GM19397 (cell line): ENCODE measurements around the gene DISC1.

Source experiments
- ATAC-seq: cut with Tn5 transposase; IDR thresholded peaks from one replicate; pipeline ENCODE4 v1.9.1; 2021; ENCODE audit warnings: mild to moderate bottlenecking, moderate library complexity; ENCODE audit not compliant: unreplicated experiment

Gene DISC1

DNA sequence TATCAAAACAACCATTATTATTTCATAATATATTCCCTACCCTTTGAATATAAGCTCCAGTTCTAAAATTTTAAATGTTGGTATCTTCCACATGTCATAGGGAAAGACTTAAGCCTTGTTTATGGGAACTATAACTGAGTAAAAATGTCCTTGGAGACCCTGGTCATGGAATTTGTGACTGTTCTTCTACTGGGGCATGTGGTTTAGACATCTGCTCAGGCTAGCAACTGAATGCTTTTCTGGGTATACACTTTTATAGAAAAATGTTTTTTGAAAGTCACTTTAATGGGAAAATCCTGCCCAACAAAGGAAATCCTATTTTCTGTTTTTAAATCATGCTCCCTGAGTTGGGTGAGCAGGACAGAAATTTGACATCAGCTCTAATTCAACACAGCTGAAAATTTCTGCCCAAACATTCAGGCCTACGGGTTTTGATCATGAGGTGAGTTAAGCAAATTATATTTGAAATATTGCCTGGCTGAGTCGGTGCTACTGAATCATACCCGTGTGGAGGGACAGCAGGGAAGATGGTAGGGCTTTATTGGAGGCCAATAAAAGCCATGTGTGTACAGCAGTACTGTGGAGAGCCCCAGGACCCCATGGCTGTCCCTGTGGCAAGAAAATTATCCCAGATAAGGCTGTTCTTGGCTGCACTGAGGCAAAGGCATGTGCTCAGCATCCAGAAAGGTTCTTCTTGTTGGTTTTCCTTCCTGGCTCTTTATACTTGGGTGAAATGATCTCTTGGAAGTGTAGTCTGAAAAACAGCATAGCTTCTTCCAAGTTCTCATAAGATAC, 391.8 kb downstream of the DISC1 start:
- no peak for ATAC-seq

DNA sequence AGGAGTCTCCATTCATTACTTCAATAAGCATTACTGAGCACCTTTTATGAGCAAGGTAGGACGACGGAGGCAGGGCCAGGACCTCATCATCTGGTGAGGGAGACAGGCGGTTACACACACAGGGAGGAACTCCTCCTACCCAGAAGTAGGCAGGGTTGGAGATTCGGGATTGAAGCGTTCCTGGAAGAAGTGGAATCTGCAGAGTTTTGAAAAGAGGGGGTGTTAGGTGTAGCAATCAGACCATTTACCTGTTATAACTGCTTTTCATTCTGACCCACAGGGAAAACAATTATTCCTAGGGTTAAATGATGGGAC, 392.4 kb downstream of the DISC1 start:
- no peak for ATAC-seq

DNA sequence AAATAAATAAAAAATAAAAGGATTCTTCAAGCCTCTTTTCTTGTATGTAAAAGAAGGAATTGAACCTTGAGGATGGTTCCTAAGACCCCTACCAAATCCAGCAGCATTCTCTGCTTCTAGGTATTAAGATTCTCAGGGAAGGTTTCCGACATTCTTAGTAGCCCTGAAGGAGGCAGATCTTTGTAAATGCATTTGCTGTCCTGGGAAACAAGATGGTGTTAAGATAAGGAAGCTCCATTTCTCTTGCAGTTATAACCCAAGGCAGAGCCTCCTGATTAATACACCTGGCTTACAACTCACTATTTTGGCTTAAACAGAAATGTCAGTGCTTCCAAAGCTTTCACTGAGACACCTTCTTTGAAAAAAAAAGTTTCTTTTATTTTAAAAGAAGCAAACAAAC, 393.8 kb downstream of the DISC1 start:
- no peak for ATAC-seq

DNA sequence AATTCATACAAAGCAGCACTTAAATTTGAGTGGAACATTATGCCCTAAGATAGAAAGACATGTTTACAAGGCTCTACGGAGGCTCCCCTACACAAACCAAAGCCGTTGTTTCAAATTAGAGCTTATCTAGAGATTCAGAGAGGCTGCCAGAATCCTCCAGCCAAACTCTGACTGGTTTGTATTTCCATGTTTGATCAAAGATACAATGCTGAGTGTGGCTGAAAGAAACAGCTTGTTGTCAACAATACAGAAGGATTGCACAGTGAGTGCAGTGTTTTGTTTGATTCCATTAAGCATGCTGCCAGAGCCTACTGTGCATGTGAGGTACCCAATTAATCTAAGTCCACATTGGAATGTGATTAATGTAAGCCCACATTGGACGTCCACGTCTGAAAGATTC, 402.7 kb downstream of the DISC1 start:
- no peak for ATAC-seq

DNA sequence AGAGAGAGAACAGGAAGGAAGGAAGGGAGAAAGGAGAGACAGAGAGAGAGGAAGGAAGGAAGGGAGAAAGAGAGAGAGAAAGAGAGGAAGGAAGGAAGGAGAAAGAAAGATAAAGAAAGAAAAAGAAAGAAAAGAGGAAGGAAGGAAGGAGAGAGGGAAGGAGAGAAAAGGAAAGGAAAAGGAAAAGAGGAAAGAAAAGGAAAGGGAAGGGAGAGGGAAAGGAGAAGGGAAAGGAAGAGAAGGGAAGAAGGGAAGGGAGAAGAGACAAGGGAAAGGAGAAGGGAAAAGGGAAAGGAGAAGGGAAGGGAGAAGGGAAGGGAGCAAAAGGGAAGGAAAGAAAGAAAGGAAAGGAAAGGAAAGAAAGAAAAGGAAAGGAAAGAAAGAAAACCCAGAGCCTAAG, 404.6 kb downstream of the DISC1 start:
- ATAC-seq, result no peak

DNA sequence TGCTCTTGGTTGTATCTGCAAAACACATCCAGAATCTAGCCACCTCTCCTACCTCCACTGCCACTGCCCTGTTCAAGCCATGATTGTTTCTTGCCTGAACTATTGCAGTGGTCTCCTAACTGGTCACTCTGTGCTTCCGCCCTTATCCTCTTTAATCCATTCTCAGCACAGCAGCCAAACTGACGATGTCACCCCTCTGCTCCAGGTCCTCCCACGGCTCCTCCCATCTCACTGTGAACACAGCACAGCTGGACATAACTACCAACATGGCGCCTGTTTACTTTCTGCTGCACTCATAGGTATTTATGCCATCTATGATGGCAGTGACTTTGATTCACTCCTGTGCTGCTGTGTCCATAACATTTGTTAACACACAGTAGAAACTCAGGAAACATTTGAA, 406.7 kb downstream of the DISC1 start:
- no peak for ATAC-seq

DNA sequence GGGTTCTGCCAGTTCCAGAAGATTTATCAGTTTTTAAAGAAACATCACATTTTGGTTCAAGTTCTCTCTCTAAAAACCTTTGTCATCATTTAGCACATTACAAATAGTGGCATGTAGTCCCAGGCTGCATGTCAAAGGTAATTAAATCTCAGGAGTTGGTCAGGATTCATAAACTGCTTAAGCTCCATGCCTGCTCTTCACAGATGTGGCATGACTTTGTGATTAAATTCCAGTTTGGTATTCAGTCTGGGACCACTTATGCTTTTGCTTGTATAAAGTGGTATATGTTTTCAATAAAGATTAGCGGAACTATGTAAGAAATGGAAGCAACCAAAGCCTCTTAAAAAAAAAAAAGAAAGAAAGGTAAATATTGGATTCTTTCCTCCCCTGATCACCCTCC, 408.0 kb downstream of the DISC1 start:
- ATAC-seq, result no peak

DNA sequence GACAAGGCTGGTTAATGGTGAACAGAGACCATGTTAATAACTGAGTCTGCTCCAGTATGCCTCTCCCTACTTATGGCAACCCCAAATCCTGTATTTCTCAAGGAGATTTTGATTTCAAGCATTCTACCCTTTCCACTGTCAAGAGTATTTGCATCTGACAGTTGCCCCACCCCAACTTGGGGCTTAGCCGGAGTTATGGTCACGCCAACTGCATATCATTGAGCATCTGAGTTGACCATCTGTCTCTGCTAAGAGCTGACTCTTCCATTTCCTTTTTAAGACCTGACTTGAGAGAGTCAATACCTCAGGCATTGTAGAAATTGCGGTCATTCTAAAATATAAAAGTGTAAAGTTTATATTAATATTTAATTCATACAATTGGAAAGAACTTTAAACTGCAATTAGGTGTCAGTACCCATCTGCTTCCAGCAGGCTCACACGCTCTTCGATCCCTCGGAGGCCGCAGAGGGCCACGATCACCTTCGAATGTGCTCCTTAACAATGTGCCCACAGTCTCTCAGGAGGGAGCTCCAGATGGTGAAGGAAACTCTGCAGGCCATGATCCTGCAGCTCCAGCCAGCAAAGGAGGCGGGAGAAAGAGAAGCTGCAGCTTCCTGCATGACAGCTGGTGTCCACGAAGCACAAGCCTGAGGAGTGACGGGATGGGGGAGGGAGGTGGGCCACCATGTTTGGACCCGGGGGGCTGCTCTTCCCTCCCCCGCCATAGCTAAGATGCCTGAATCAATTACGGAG, 409.8 kb downstream of the DISC1 start:
- no peak for ATAC-seq

DNA sequence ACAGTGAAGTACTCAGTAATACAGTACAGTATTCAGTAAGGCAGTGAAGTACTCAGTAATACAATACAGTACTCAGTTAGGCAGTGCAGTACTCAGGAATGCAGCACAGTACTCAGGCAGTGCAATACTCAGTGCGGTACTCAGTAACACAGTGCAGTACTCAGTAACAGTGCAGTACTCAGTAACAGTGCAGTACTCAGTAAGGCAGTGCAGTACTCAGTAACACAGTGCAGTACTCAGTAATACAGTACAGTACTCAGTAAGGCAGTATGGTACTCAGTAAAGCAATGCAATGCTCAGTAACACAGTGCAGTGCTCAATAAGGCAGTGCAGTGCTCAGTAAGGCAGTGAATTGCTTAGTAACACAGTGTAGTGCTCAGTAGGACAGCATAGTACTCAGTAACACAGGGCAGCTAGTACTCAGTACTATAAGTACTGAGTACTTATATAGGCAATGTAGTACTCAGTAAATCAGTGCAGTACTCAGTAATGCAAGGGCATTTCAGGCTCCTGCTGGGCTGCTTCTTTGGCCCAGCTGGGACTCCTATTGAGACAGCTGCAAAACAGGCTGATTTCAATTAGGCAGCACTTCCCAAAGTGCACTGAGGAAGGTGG, 411.3 kb downstream of the DISC1 start:
- no peak for ATAC-seq

DNA sequence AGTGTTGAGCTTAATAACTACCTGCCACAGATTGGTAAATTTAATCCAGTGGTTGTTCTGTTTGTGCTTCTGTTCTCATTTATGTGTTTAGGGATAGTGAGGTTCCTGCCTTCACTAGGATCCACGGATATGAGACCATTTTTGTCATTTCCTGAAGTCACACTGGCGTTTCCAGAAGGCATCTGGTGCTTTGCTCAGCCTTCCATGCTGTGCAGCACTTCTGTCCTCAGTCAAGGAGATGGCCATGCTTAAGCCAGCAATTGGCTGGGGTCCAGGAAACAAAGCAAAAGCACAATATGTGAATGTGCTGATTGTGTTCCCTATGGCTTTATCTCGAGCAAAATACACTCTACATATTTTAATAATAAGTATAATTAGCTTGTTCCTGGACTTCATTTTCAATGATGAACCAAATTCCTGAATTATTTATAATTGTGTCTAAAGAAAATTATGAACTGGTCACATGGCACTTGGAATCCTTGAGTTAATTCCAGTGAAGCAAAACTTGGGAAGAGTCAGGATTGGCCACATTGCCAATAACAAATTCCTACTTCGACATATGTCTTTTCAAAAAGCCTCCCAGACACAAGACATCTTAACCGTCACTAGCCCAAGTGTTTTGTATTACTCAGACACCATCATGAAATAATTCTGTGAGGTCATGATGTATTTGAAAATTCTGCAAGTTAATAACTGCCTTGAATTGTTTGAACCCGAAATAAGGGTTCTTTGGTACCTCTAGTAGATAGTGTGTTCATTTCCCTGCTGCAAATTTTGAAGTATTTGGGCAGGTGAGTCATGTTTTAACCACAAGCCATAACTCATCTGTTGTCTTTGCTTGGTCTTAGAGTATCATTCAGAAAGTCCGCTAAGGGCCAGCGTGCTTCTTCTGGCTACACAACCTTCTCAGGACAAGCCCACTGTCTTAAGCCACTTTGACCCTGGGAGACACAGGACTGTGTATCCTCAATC, 412.4 kb downstream of the DISC1 start:
- no peak for ATAC-seq

DNA sequence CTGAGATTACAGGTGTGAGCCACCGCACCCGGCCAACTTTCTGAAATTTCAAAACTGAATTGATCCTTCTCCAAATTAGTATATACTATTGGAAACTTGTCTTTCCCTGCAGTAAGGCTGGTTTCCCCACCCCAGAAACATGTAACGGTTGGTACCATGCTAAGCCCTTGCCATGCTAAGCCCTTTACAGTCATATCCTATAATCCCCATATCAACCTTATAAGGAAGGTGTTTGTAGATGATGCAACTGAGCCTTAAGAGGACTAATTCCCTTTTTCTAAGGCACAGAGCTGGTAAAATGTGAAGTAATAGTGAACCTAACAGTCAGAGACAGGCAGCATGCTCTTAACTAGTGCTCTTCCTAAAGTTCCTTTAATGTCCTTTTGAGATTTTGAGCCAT, 413.7 kb downstream of the DISC1 start:
- ATAC-seq, result no peak

DNA sequence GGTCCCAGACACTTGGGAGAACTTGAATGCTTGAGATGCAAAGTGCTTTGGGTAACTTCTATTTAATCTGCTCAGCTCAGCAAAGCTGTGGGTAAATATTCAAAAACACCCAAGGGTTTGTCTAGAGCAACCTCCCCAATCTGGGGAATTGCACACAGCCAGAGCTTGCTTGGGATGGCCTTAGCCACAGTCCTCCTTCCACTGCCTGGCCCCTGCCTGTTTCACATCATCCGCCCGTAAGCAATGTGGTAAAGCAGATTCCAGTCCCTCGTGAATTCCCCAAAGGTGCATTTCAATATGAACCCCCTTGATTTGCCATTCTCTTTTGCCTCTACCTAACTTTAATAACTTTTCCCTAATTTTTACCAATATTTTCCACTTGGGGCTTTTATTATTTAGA, 418.1 kb downstream of the DISC1 start:
- no peak for ATAC-seq

DNA sequence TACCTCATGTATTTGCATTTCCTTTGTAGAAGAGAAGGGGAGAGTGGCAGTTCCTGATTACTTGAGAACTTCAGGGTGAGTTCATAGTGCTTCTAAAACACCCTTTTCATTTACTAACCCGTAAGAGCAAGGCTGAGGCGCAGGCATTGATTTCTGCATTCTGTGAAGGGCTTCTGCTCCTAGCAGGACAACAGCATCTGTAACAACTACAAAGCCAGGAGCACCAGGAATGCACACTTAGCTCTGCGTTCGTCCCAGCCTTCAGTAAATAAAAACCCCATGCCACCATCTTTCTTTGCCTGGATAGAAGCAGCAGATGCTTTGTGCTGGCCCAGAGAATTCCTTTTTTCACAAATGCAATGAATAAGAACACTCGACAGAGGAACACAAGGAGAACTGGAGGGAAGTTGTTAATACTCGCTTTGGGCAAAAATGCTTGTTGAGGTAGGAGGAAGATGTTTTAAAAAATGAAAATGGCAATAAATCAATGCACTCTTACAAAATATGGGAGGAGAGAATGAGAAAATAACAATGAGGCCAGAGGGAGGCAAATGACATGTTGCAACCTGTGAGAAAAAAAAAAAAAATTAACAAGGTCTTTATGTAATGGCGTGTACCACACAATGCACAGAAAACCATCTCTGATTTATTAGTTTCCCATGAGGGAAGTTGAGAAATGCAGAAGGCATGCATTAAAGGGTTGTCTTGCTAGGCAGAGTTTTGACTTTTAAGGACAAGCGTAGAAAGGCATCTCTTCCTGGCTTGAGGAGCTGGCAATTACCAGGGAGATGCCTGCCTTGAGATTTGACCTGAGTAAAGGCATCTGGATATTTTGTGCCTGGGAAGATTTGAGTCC, 418.8 kb downstream of the DISC1 start:
- no peak for ATAC-seq

DNA sequence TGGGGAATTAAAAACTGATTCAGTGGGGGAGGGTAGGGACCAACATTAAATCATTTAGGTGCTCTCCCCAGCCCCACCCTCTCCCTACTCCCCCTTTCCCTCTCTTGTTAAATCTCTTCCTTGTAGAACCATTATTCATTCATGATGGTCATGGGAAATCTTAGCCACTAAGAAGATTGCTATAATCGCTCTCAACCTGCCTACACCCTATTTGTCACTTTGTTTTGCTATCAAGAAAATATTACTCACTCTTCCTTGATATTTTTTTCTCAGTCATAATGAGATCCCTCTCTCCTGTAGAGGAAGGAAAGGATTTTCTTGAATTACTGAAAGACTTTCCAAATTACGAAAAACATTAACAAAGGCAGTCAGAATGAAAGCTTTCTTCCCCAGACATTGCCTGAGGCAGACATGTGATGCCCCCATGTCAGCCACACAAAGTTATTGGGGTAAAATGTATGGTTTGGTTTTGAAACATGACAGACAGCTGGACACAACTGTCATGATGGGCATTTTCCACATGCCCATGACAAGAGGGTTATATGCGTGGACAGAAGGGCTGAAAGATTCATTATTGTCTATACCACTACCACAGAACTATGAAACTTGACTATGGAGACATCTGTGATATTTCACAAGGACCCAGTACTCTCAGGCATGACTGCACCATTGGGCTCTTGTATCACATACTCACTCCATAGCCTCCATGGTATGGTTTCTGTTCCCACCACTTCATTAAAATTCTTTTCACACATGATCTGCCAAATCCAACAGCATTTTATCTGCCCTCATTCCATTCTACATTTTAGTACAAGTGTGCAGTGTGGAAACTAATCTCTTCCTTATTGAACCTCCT, 420.1 kb downstream of the DISC1 start:
- ATAC-seq, result no peak

DNA sequence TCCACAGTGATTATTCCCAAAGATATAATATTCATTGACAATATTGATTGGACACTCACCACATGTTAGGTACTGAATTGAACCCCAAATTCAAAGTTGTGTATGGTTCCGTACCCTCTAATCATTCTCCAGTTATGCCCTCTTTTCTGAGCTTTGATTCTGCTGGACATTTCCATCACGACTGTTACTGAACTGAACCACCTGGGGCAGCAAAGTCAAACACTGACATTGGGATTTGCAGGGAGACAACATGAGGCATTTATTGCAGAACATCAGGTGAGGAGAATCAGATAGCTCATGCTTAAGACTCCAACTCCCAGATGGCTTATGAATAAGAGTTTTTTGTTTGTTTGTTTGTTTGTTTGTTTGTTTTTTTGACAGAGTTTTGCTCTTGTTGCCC, 420.9 kb downstream of the DISC1 start:
- ATAC-seq, result no peak

DNA sequence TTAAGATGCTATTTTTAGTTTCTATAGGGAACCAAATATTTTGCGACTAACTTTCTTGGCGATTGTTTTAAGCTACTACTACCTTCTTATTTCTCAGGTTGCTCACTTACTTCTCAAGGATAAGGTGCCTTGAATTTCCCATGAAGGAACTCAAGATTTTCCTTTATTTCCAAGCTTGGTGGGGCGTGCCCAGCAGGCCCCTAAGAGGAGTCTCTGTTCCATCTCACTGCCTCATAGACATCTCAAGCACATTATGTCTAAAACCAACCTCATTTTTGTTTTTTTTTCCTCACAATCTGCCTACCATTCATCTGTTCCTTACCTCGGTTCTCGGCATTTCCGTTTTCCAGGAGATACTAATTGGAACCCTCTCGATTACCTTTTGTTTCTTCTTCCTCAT, 421.9 kb downstream of the DISC1 start:
- ATAC-seq, result no peak

DNA sequence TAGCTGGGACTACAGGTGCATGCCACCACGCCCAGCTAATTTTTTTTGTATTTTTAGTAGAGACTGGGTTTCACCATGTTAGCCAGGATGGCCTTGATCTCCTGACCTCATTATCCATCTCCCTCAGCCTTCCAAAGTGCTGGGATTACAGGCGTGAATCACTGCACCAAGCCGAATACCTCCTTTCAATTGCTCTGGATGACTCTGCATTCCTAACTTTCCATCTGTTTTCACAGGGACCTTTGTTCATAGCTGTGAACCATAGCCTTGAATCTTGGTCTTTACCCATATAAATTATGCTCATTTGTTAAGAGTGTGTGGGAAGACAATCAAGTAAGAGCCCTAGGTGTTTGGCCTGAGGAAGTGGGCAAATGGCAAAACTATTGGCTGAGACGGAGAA, 422.7 kb downstream of the DISC1 start:
- no peak for ATAC-seq

DNA sequence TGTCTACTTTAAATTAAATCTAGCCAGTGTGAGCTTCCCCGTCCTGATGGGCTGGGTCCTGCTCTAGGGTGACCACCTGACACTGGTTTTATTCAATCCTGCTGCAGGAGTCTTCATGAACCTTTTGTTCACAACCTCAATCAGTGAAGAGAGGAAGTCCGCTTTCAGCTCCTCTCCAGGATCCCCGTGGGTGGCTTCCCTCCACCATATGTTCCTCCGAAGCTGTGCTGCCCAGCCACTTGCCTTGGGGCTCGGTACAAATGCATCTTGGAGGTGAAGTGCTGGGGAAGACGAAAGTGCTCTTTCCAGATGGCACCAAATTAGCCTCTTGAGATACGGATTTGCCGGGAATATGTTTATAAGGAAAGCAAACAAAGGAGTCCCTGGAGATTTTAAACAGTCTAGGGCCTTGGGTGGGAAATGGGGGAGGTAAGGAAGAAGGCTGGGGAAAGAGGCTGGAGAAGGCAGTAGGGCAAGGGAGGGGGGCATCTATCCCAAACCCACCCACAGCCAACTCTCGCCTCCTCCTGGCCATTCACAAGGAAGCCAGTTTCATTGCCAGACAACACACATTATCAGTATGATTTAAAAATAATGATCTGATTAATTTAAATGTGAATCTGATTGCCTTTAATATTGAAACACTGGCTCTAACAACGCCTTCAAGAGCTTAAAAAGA, 430.8 kb downstream of the DISC1 start:
- ATAC-seq, result no peak

DNA sequence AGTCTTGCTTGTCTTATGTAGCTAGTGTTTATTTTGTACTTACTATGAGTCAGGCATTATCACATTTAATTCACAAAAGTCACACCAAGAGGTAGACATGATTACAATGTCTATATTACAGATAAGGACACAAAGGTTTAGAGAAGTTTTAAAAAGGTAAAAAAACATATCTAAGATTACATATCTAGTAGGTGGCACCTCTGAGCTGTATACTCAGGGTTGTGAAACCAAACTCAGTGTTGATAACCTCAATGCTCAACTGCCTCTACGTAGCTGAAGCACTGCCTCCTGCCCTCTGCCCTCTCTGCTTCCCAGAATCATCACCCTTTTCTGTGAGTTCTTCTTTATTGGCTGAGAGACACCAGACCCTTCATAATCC, 431.3 kb downstream of the DISC1 start:
- ATAC-seq, result no peak
